ENCODE results near the gene TMEM200C.

DNA sequence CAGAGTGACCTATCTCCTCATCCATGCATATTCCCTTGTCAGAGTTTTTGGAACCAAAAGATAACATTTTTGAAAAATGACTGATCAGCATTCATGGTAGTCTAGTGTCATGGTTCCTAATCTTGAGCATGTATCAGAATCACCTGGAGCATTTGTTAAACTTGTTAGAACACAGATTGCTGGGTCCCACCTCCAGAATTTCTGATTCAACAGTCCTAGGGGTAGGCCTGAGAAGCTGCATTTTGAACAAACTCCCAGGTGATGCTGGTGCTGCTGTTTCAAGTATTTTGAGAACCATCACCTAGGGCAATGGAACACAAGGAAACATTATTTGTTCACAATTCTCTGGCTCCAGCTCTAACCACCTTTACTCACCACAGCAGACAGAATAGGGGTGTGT, 21.0 kb downstream of the TMEM200C start:
- TF ChIP-seq, protein P1, sequence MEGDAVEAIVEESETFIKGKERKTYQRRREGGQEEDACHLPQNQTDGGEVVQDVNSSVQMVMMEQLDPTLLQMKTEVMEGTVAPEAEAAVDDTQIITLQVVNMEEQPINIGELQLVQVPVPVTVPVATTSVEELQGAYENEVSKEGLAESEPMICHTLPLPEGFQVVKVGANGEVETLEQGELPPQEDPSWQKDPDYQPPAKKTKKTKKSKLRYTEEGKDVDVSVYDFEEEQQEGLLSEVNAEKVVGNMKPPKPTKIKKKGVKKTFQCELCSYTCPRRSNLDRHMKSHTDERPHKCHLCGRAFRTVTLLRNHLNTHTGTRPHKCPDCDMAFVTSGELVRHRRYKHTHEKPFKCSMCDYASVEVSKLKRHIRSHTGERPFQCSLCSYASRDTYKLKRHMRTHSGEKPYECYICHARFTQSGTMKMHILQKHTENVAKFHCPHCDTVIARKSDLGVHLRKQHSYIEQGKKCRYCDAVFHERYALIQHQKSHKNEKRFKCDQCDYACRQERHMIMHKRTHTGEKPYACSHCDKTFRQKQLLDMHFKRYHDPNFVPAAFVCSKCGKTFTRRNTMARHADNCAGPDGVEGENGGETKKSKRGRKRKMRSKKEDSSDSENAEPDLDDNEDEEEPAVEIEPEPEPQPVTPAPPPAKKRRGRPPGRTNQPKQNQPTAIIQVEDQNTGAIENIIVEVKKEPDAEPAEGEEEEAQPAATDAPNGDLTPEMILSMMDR (IDR thresholded peaks at IDR 0.05): no peak
- no peak for TF ChIP-seq EZH2 (IDR thresholded peaks at IDR 0.05; ENCODE audit: borderline replicate concordance, insufficient read depth, low read depth, low read length, poor library complexity, severe bottlenecking)
